ENCODE measurements around the gene ZDBF2.
"Not testable (repeated sequence)": the region's sequence is repeated elsewhere in the genome, so short reads cannot be mapped to it uniquely, and the experiment has no call there.

ZDBF2 gene

GRCh38 chr2:206259376-206260187, 14.9 kb upstream of the ZDBF2 start:
- DNase-seq: no peak

- peak; percentile 31 for DNase-seq
Measured at GRCh38 chr2:206260188-206261012, 14.1 kb upstream of the ZDBF2 start.

- DNase-seq: no peak
Measured at GRCh38 chr2:206263959-206264603, 10.4 kb upstream of the ZDBF2 start.

- DNase-seq: no peak
Measured at GRCh38 chr2:206266130-206267125, 8.0 kb upstream of the ZDBF2 start.

- no peak for DNase-seq
Measured at GRCh38 chr2:206267567-206267966, 6.9 kb upstream of the ZDBF2 start.

- no peak for DNase-seq
Measured at GRCh38 chr2:206271065-206271464, 3.4 kb upstream of the ZDBF2 start.

GRCh38 chr2:206273905-206274304, 558 bp upstream of the ZDBF2 start:
- no peak for DNase-seq

- peak; percentile 29 for DNase-seq
Measured at GRCh38 chr2:206275312-206276055, 1.0 kb downstream of the ZDBF2 start.

GRCh38 chr2:206276169-206276942, 1.9 kb downstream of the ZDBF2 start:
- DNase-seq: no peak

GRCh38 chr2:206277503-206277902, 3.0 kb downstream of the ZDBF2 start:
- no peak for DNase-seq

DNA sequence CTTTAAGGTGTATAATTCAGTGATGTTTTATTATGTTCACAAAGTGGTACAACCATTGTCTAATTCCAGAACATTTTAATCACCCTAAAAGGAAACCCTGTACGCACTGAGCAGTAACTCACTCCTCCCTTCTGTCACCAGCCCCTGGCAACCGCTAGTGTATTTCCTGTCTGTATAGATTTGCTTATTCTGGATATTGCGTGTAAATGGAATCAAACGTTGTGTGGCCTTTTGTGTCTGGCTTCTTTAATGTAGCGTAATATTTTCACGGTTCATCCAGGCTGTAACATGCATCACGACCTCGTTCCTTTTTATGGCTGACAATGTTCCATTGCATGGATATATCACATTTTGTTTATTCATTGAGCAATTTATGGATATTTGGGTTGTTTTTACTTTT, 8.3 kb downstream of the ZDBF2 start:
- DNase-seq: no peak

DNA sequence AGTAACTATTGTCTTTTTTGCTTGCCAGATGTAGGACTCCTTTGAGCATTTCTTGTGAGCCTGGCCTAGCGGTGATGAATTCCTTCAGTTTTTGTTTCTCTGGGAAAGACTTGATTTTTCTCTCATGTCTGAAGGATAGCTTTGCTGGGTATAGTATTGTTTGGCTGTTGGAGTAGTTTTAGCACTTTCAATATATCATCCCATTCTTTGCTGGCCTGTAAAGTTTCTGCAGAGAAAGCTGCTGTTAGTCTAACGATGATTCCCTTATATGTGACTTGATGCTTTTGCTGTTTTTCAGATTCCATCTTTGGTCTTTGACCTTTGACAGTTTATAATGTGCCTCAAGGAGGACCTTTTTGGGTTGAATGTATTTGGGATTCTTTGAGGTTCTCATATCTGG, 12.7 kb downstream of the ZDBF2 start:
- no peak for DNase-seq

DNA sequence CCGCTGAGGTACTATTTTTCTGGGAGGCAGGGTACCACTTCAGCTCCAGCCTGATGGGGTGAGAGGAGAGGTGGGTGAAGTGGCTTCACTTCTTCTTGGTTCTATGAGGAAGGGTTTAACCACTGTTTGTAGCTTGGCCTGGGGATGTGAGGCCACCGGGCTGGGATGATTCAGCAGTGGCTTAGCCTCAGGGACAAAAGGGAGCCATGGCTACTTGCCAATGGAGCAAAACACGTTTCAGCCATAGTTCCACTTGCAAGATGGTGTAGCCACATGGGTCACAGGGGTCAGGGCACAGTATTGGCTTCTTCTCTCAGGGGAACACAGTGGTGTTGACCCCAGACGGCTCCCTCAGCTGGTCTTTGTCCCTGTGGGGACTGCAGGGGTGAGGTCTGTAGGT, 14.9 kb downstream of the ZDBF2 start:
- DNase-seq: no peak

- DNase-seq: peak; percentile 24
Measured at GRCh38 chr2:206296128-206296527, 21.7 kb downstream of the ZDBF2 start.

DNA sequence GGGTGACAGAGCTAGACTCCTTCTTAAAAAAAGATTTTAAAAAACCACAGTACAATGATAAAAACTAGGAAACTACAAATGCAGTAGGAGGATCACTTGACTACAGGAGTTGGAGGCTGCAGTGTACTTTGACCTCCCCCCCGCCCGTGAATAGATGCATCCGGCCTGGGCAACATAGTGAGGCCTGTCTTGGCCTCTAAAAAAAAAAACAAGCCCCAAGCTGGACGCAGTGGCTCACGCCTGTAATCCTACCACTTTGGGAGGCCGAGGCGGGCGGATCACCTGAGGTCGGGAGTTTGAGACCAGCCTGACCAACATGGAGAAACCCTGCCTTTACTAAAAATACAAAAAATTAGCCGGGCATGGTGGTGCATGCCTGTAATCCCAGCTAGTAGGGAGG, 25.1 kb downstream of the ZDBF2 start:
- DNase-seq: not testable (repeated sequence)

DNA sequence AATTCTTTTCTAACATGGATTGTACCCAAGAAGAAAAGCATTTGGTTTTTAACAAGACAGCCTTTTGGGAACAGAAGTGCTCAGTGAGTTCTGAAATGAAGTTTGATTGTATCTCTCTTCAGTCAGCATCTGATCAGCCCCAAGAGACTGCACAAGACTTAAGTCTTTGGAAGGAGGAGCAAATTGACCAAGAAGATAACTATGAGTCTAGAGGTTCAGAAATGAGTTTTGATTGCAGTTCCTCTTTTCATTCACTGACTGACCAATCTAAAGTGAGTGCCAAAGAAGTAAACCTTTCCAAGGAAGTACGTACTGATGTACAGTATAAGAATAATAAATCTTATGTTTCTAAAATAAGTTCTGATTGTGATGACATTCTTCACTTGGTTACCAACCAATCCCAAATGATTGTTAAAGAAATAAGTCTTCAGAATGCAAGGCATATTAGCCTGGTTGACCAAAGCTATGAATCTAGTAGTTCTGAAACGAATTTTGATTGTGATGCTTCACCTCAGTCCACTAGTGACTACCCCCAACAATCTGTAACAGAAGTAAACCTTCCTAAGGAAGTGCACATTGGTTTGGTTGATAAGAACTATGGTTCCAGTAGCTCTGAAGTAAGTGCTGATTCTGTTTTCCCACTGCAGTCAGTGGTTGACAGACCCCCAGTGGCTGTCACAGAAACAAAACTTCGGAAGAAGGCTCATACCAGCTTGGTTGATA, 31.2 kb downstream of the ZDBF2 start:
- no peak for DNase-seq

GRCh38 chr2:206311026-206311425, 36.6 kb downstream of the ZDBF2 start:
- DNase-seq: no peak

DNA sequence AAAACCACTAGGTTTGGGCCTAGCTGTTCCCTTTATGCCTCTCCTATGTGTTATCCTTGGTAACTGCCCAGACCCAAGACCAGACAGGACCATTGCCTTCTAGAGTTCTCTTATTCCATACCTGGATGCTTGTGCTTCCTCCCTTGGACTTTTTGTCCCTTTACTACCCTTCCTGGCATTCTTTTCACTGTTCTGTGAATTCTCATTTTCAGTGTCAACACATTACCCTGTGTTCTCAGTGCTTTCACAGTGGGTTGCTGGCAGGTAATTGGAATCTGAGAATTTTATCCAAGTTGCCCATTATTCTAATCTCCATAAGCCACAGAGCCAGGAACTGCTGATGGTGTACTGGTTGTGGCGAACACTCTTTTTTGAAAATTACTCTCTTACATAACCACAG, 41.7 kb downstream of the ZDBF2 start:
- DNase-seq: no peak

GRCh38 chr2:206323033-206323432, 48.6 kb downstream of the ZDBF2 start:
- no peak for DNase-seq

DNA sequence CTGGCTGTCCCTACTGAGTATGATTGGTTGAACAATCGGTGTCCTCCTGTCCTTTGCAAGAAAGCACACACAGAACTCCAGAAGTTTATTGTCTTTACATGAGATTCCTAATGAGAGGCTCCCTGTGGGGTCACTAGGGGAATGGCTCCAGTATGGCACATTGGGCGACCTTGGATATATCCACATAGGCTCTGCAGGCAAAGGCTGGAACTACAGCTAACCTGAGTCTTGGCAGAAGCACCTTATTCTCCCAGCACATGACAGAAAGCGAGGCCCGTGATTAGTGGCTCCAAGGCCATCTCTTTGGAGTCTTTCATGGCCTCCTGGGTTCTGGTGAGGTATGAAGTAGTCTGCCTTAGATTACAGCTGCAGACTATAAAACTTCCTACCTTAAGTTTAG, 49.0 kb downstream of the ZDBF2 start:
- DNase-seq: no peak

All from fibroblast of upper back skin (primary cell).